Left kidney (tissue), 2 donors: ENCODE results near the gene ULK2. TPM values are rescaled to one million over a fixed set of nuclear protein-coding genes. Genes with fewer than 3 reads are reported as not detected.

ENCODE experiments used
- DNase-seq: peaks from one replicate; pipeline ENCODE4 v3.0.0-alpha.2; 2013
- polyA plus RNA-seq: library from polyadenylated mRNA; unstranded; fragments of 120-200 nt; gene quantifications from one replicate; pipeline ENCODE4 v1.2.1, GENCODE V29; 2013; ENCODE audit not compliant: insufficient read length

ULK2 gene
- polyA plus RNA-seq, 1 donor = 38.8 TPM

DNA sequence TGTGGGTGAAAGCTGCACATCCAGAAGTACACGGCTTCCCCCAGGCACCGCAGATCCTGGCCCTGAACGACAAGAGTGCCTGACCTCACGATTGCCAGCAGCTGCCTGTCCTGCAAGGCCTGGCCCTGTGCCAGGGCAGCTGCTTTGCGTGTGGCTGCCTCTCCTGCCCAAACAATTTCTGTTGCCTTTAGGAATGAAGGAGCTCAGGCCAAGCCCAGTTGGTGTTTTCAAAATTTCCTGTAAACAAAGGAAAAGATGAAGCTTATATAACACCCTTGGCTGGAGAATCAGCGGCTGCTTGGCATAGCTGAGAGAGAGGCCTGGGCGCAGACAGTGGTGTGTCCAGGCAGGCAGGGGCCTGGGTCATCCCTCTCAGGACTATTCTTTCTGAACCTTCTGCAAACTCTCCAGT lies 139.6 kb downstream of the ULK2 start:
- no peak for DNase-seq

DNA sequence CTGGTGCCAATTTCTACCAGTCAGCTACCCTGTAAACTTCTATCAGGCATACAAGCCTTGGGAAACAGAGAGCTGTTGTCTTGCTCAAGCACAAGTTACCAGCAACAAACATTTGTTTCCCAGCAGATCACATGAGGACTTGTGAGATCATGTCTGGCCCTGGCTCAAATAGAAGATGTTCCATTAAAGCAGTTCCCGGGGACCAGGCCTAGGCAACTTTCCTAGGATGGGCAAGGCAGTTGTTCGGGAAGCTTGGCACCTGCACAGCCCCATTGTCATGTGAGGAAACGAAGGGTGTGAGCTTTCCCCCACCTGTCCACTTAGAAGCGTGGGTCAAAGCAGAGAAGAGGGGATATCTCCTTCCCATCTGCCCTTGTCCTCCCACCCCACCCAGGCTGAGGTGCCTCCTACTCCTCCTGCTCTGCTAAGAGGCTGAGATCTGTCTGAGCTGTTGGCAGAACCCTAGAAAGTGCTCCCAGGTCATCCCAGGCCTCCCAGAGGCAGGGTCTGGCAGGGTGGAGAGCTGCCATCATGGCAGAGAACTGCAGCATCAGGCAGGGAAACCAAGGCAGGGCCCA lies 140.1 kb downstream of the ULK2 start:
- no peak for DNase-seq

DNA sequence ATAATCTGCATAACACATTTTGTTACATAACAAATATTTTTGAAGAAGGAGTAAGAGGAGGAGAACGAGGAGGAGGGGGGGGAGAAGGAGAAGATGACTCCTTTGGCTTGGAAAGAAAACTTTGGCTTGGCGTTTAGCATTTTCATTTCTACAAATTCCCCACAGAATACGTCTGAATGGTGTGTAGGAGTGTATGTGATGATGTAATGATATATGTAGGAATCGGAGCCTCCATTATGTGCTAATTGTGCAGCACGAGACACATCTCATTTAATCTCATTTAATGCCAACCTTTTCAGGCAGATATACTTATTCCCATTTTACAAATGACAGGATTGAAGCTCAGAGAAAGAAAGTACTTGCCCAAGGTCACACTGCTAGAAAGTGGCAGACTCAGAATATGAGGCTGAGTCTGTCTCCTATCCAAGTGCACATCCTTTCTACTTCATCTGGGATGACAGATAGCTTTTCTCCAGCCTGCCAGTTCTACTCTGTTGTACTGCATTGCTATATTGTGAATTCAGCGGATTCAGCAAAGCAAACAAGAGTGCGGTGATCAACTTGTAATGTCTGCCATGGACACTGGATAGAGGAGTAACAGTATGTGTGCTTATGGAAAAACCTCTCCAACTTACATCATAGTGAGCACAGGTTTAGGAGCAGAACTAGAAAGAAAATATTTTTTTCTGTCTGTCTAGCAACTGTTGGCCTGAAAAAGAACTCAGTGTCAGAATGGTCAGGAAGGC lies 140.9 kb downstream of the ULK2 start:
- no peak for DNase-seq

GRCh38 chr17:19725486-19725885 lies 142.2 kb downstream of the ULK2 start:
- no peak for DNase-seq

- DNase-seq = no peak
Measured at GRCh38 chr17:19724501-19725420, 143.0 kb downstream of the ULK2 start.

- DNase-seq = no peak
Measured at GRCh38 chr17:19723964-19724363, 143.8 kb downstream of the ULK2 start.

Other genes starting within 250 kb of the ULK2 start
- gene ALDH3A2, start 219.2 kb downstream of the ULK2 start, polyA plus RNA-seq = 118 TPM
- 5.5 TPM for gene SLC47A2, start 151.4 kb downstream of the ULK2 start, polyA plus RNA-seq
- gene ALDH3A1, start 119.6 kb downstream of the ULK2 start, polyA plus RNA-seq = 1.2 TPM
- 29.7 TPM for gene AKAP10, start 109.9 kb upstream of the ULK2 start, polyA plus RNA-seq
- 18.4 TPM for gene SPECC1, start 141.4 kb upstream of the ULK2 start, polyA plus RNA-seq